Neuronal stem cell (in vitro differentiated cells): ENCODE measurements around the gene TRIM45.
"Not testable (repeated sequence)": the region's sequence is repeated elsewhere in the genome, so short reads cannot be mapped to it uniquely, and the experiment has no call there.

Experiments
- DNase-seq: peaks from one replicate; pipeline ENCODE4 v3.0.0-alpha.2; 2013; ENCODE audit warnings: low spot score
- H2AFZ ChIP-seq: one replicate; pipeline ENCODE4 v1.6.1; 2013; ENCODE audit warnings: mild to moderate bottlenecking, low read length, inconsistent platforms
- H2AK5ac ChIP-seq: 2 replicates; pipeline ENCODE4 v1.6.1; 2013; ENCODE audit warnings: low read depth, mild to moderate bottlenecking, inconsistent platforms, low read length, moderate library complexity, mixed read lengths
- H2BK120ac ChIP-seq: 2 replicates; pipeline ENCODE4 v1.6.1; 2013; ENCODE audit warnings: low read depth, mild to moderate bottlenecking, inconsistent platforms, low read length, moderate library complexity, mixed read lengths
- H2BK12ac ChIP-seq: one replicate; pipeline ENCODE4 v1.6.1; 2013; ENCODE audit warnings: low read length, inconsistent platforms
- H2BK15ac ChIP-seq: 2 replicates; pipeline ENCODE4 v1.6.1; 2013; ENCODE audit warnings: mild to moderate bottlenecking, low read length, inconsistent platforms, mixed read lengths
- H2BK5ac ChIP-seq: one replicate; pipeline ENCODE4 v1.6.1; 2013; ENCODE audit warnings: inconsistent platforms, mild to moderate bottlenecking, low read length, moderate library complexity
- H3K14ac ChIP-seq: one replicate; pipeline ENCODE4 v1.6.1; 2013; ENCODE audit warnings: low read length, inconsistent platforms
- H3K18ac ChIP-seq: 2 replicates; pipeline ENCODE4 v1.6.1; 2013; ENCODE audit warnings: low read length, inconsistent platforms
- H3K23ac ChIP-seq: 2 replicates; pipeline ENCODE4 v1.6.1; 2013; ENCODE audit warnings: low read depth, mild to moderate bottlenecking, mixed read lengths, low read length, inconsistent platforms; ENCODE audit not compliant: poor library complexity
- H3K27ac ChIP-seq: replicated peaks from 3 replicates; pipeline ENCODE4 v1.5.1; 2013; ENCODE audit warnings: low read length, inconsistent platforms
- H3K27me3 ChIP-seq, 3 experiments: 2 replicates each; pipeline ENCODE4 v1.6.1; 2013; ENCODE audit warnings: low read length in 3 of 3, mild to moderate bottlenecking in 2 of 3, inconsistent platforms in 1 of 3, low read depth in 1 of 3, mixed read lengths in 1 of 3, moderate library complexity in 1 of 3; ENCODE audit not compliant: control insufficient read depth in 3 of 3, insufficient read depth in 3 of 3
- H3K36me3 ChIP-seq, 2 donors: replicated peaks in 1 of 2; 2 replicates each; pipeline ENCODE4 v1.6.1; 2013; ENCODE audit warnings: low read length in 2 of 2; ENCODE audit not compliant: control insufficient read depth in 2 of 2, insufficient read depth in 2 of 2
- H3K4ac ChIP-seq: 2 replicates; pipeline ENCODE4 v1.6.1; 2013; ENCODE audit warnings: inconsistent platforms, mild to moderate bottlenecking, low read length, moderate library complexity
- H3K4me1 ChIP-seq, 2 donors: 1 replicate in 1 of 2; 2 replicates in 1 of 2; pipeline ENCODE4 v1.6.1; 2013; ENCODE audit warnings: low read length in 2 of 2, low read depth in 1 of 2; ENCODE audit not compliant: control insufficient read depth in 2 of 2, insufficient read depth in 1 of 2
- H3K4me2 ChIP-seq: one replicate; pipeline ENCODE4 v1.6.1; 2013; ENCODE audit warnings: mild to moderate bottlenecking, low read length, inconsistent platforms; ENCODE audit not compliant: insufficient read depth, poor library complexity, severe bottlenecking
- H3K4me3 ChIP-seq, 2 donors: 2 replicates each; pipeline ENCODE4 v1.5.1; 2013; ENCODE audit warnings: low read length in 2 of 2, mild to moderate bottlenecking in 2 of 2, inconsistent platforms in 1 of 2, moderate library complexity in 1 of 2
- H3K79me1 ChIP-seq: one replicate; pipeline ENCODE4 v1.6.1; 2013; ENCODE audit warnings: low read depth, mild to moderate bottlenecking, inconsistent platforms, low read length, moderate library complexity
- H3K9ac ChIP-seq: one replicate; pipeline ENCODE4 v1.6.1; 2013; ENCODE audit warnings: mild to moderate bottlenecking, low read depth, low read length, inconsistent platforms; ENCODE audit not compliant: poor library complexity
- H3K9me3 ChIP-seq, 2 donors: replicated peaks in 1 of 2; 2 replicates each; pipeline versions ENCODE3 to v1.6.1; 2013; ENCODE audit warnings: low read length in 2 of 2, mild to moderate bottlenecking in 2 of 2, inconsistent platforms in 1 of 2, low read depth in 1 of 2, mixed read lengths in 1 of 2, moderate library complexity in 1 of 2; ENCODE audit not compliant: control insufficient read depth in 2 of 2, insufficient read depth in 1 of 2
- H4K8ac ChIP-seq: one replicate; pipeline ENCODE4 v1.6.1; 2013; ENCODE audit warnings: low read depth, mild to moderate bottlenecking, inconsistent platforms, low read length, moderate library complexity
- H4K91ac ChIP-seq: one replicate; pipeline ENCODE4 v1.6.1; 2013; ENCODE audit warnings: low read length, low read depth, mild to moderate bottlenecking, inconsistent platforms; ENCODE audit not compliant: poor library complexity
- WGBS, 2 donors: extraction: QIAGEN DNeasy Blood & Tissue Kit; methylation state at CpG; one replicate each; pipeline ENCODE4 v1.1.7; 2013; ENCODE audit warnings: missing lambda C conversion rate in 2 of 2, mixed read lengths in 1 of 2; ENCODE audit not compliant: insufficient read length in 2 of 2, insufficient replicate concordance in 1 of 2; ENCODE audit errors: extremely low coverage in 2 of 2; 5-methylcytosine and 5-hydroxymethylcytosine counted together

Gene TRIM45

DNA sequence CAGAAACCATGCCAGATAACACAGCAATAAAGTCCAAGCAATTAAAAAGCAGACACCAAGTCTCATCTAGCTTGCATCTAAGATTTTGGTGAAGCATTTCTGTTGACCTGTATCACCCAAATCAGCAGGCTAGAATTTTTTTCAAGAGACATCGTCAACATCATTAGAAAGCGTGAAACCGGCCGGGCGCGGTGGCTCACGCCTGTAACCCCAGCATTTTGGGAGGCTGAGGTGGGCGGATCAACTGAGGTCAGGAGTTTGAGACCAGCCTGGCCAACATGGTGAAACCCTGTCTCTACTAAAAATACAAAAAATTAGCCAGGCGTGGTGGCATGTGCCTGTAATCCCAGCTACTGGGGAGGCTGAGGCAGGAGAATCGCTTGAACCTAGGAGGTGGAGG lies 2.4 kb downstream of the TRIM45 start:
- H2BK120ac ChIP-seq, H2AFZ ChIP-seq, H3K9me3 ChIP-seq, H3K4me2 ChIP-seq, H3K4ac ChIP-seq, H2BK12ac ChIP-seq, H3K27ac ChIP-seq, H3K9ac ChIP-seq, H3K4me3 ChIP-seq, H2BK15ac ChIP-seq, H3K18ac ChIP-seq, DNase-seq, H3K79me1 ChIP-seq, H4K91ac ChIP-seq, H2BK5ac ChIP-seq, H3K27me3 ChIP-seq, H4K8ac ChIP-seq, H3K23ac ChIP-seq, H3K14ac ChIP-seq, H2AK5ac ChIP-seq: not testable (repeated sequence)
- H3K4me1 ChIP-seq, result peaks cover 6 to 11% of the 10 kb centered on the region in 2 donors
- H3K36me3 ChIP-seq, result peaks cover 18 to 48% of the 10 kb centered on the region in 2 donors
- WGBS, 2 donors, result no CpG with 5 or more reads among the region's 10 CpGs

DNA sequence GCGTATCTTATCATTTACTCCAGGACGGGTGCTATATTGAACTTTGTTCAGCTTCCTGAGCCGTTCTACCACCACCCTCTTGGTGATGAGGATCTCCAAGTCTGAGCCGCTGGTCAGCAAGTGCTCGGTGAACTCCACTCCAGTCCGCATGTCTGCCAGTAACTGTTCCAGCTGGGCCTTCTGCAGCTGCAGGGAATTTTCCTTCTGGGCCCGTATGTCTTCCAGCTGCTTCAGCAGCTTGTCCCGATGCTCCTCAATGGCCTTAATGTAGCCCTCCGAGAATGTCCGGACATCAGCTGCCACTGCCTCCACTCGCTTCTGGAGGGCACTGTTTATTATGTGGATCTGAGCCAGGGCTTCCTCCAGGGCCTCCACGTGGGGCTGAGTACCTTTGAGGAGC lies 3.4 kb downstream of the TRIM45 start:
- Histone ChIP-seq H4K8ac (no peak overlapping the region), H2BK12ac (no peak overlapping the region), H3K4me1 (peaks cover 9 to 11% of the 10 kb centered on the region in 2 donors), H3K4me2 (no peak overlapping the region), H3K4ac (no peak overlapping the region), H3K9ac (no peak overlapping the region), H2AK5ac (no peak overlapping the region), H3K18ac (no peak overlapping the region), H3K14ac (no peak overlapping the region), H2AFZ (no peak overlapping the region), H3K79me1 (no peaks in the 10 kb centered on the region), H3K27me3 (no peaks in the 10 kb centered on the region), H3K23ac (peak overlapping the region; percentile 45), H2BK15ac (no peak overlapping the region), H2BK120ac (no peak overlapping the region), H3K36me3 (peaks cover 23 to 58% of the 10 kb centered on the region in 2 donors), H3K4me3 (no peak overlapping the region), H2BK5ac (no peak overlapping the region), H3K9me3 (no peaks in the 10 kb centered on the region), H3K27ac (no peak overlapping the region), H4K91ac (no peak overlapping the region)
- DNase-seq, result no peak
- WGBS, 2 donors, result no CpG with 5 or more reads among the region's 12 CpGs

DNA sequence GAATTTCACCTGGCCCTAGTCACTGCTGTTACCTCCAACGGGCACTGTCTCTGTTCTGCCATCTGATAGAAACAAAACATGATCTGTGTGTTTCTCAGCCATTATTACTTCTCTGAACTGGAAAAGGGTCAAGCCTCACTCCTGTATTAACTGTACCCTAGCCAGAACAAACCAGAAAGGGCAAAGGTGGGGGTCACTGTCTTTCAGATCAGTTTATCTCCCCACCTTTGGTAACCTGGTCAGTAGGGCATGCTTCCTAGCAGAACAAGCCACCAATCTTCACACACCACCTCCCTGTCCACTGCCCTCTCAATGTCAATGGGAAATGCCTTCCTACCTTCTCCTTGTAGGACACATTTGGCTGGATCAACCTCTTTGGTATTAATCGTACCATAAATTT lies 3.9 kb downstream of the TRIM45 start:
- Histone ChIP-seq H2BK15ac (no peak overlapping the region), H2BK5ac (no peak overlapping the region), H3K9me3 (no peaks in the 10 kb centered on the region), H3K18ac (no peak overlapping the region), H3K4ac (no peak overlapping the region), H2BK120ac (no peak overlapping the region), H4K91ac (no peak overlapping the region), H2AK5ac (no peak overlapping the region), H3K4me3 (no peak overlapping the region), H4K8ac (no peak overlapping the region), H3K23ac (no peak overlapping the region), H3K27ac (no peak overlapping the region), H3K27me3 (no peaks in the 10 kb centered on the region), H2AFZ (no peak overlapping the region), H3K4me1 (peaks cover 11% of the 10 kb centered on the region in 2 donors), H3K79me1 (no peaks in the 10 kb centered on the region), H3K36me3 (peaks cover 24 to 62% of the 10 kb centered on the region in 2 donors), H3K14ac (no peak overlapping the region), H2BK12ac (no peak overlapping the region), H3K9ac (no peak overlapping the region), H3K4me2 (no peak overlapping the region)
- no CpG with 5 or more reads among the region's 2 CpGs for WGBS, 2 donors
- DNase-seq, result no peak

DNA sequence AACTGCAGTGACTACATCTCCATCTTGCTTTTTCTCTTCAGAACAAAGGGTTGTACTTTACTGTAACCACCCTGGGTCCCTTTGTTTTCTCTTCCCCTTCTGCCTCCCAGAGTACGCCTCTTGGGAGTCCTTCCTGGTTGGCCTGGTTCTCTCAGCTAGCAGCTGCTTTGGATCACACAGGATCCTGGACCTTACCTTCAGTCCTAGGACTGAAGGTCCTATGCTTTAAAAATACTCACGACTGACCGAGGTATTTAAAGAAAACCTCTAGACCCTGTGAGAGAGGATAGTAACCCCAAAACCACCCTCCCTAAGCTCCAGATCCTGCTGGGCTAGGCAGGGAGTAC lies 4.8 kb downstream of the TRIM45 start:
- Histone ChIP-seq H3K4me1 (peaks cover 8 to 13% of the 10 kb centered on the region in 2 donors), H3K9me3 (no peaks in the 10 kb centered on the region), H2BK12ac (no peak overlapping the region), H3K14ac (no peak overlapping the region), H3K9ac (no peak overlapping the region), H3K4me2 (no peak overlapping the region), H3K18ac (no peak overlapping the region), H3K4ac (no peak overlapping the region), H2BK5ac (no peak overlapping the region), H4K8ac (no peak overlapping the region), H3K27me3 (no peaks in the 10 kb centered on the region), H2BK120ac (no peak overlapping the region), H3K4me3 (no peak overlapping the region), H2AFZ (no peak overlapping the region), H2BK15ac (no peak overlapping the region), H4K91ac (no peak overlapping the region), H2AK5ac (no peak overlapping the region), H3K23ac (no peak overlapping the region), H3K79me1 (no peaks in the 10 kb centered on the region), H3K27ac (no peak overlapping the region), H3K36me3 (peaks cover 28 to 72% of the 10 kb centered on the region in 2 donors)
- no peak for DNase-seq
- no CpG with 5 or more reads among the region's 3 CpGs for WGBS, 2 donors
